DLD1 (cell line): Measurements from ENCODE around the gene DNAI7.

ENCODE experiments used
- in situ Hi-C: cut with HindIII; loops from 2 replicates; pipeline ENCODE4 v1.10.0; 2017; ENCODE audit warnings: low sequenced_read_pairs

Gene DNAI7

DNA sequence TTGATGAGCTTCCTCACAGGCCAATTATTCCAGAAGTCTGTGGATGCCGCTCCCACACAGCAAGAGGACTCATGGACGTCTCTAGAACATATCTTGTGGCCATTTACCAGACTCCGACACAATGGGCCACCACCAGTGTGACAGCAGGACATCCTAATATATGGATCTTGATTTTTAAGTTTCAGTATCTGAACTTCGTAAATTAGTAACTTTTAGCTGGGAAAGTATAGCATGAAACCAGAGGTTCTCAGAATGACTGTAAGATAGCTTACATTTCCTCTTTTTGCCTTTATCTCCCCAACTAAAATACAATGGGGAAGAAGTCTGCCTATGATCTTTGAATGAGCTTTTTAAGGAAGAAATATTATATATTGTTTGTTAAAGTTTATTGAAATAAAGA lies 87.0 kb downstream of the DNAI7 start:
- in situ Hi-C loops, result no loop called here

DNA sequence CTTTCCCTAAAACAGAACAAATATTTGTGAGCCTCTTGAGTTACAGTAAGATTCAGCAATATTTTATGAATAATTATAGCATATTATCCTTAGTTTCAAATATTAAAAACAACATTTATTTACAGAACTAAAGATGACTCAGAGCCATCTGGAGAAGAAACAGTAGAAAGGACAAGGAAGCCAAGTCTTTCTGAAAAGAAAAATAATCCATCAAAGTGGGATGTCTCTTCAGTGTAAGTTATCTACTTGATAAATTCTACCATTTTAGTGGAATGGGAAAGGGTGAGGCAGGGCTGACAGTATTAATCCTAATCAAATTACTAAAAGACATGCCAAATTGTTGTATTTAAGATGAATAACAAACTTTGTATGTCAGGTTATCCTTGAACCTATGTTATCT lies 88.1 kb downstream of the DNAI7 start:
- in situ Hi-C loops, result no loop called here

GRCh38 chr12:25102402-25102801 lies 92.6 kb downstream of the DNAI7 start:
- in situ Hi-C loops, result no loop called here

- in situ Hi-C loops, result no loop called here
These were observed 93.9 kb downstream of the DNAI7 start for GRCh38 chr12:25101092-25101445.

- in situ Hi-C loops, result no loop called here
These were observed 94.5 kb downstream of the DNAI7 start for GRCh38 chr12:25100194-25101091.

GRCh38 chr12:25099010-25099409 lies 96.0 kb downstream of the DNAI7 start:
- in situ Hi-C loops, result no loop called here

DNA sequence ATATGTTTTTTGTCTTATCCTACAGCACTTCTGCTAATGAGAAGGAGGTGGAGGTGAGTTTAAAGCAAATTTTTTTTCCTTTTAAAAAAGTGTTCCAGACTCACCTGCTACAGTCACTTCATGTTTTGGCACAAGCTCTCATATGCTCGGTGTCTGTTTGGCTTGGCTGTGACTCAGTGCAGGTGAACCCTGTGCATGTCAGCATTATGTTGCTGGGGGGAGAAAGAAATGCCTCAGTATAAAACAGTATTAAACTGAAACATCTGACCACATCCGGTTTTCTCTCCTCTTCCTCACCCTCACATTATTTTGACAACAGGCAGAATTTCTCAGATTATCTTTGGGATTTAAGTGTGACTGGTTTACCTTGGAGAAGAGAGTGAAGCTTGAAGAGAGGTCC lies 105.2 kb downstream of the DNAI7 start:
- in situ Hi-C loops, result no loop called here

- in situ Hi-C loops, result no loop called here
These were observed 107.4 kb downstream of the DNAI7 start for GRCh38 chr12:25087596-25087995.

DNA sequence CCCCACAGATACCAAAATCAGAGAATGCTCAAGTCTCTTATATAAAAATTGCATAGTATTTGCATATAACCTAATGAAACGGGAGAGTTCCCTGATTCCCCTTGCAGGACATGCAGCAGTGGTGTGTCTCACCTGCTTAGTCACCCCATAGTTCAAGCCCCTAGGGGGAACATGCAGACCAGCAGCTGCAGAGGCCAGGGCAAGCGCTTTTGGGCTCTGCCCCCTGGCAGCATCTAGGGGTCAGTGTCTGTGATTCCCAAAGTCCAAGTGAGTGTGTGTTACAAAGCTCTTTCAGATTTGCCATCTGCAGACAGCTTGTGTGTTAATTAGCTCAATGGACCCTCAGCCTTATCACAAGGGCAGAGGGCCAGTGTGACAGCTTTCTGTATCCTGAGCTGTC lies 110.1 kb downstream of the DNAI7 start:
- in situ Hi-C loops, result no loop called here

DNA sequence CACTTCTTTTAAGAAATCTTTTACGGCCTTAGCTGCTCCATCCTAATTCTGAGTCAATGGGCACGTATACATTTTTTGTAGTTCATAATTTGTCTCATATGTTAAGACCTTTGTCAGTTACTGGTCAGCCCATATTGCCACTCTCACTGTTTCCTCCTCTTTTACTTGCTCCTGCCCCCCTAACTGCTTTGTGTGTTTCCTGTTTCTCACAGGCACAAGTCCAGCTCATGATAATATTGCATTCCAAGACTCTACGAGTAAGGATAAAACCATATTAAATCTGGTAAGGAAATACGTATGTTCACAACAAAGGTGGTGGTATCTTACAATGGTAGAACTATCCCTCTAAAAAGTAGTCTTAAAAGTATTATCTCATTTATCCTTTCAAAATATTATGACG lies 111.7 kb downstream of the DNAI7 start:
- in situ Hi-C loops, result no loop called here

GRCh38 chr12:25082628-25083027 lies 112.3 kb downstream of the DNAI7 start:
- in situ Hi-C loops, result no loop called here

GRCh38 chr12:25079393-25079792 lies 115.6 kb downstream of the DNAI7 start:
- in situ Hi-C loops, result no loop called here

DNA sequence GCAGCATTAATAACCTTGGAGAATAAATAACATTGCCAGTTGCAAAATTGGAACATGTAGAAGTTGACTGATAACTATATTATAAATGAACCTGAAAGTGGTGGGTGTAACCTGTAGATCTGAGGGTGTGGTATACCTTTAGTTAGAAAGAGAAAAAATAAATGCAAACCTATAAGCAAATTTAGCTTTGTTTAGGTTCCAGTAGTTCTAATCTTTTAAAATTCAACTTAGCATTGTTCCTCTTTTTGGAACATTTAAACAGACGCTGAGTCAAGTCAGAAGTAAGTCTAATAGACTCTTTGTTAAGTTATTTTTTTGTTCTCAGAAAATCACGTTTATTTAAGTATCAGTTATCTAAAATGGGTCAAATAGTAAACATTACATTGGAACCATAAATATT lies 120.0 kb downstream of the DNAI7 start:
- in situ Hi-C loops, result no loop called here

GRCh38 chr12:25074113-25074512 lies 120.8 kb downstream of the DNAI7 start:
- in situ Hi-C loops, result no loop called here

- in situ Hi-C loops, result no loop called here
These were observed 121.9 kb downstream of the DNAI7 start for GRCh38 chr12:25072906-25073650.

DNA sequence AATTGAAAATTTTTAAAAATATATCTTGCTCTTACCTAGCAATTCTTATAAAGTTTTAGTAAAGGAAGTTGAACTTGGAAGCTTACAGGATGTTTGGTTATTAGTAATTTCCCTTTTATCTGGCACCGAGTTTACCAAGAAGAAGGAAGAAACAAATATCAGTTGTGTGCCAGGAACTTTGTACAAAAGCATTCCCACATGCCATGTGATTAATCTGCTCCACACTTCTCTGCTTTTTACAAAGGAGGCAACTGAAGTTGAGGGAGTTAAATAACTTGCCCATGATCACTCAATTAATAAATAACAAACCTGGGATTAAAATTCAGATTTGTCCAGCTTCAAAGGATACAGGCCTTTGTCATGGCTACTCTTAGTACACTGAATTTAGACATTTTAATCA lies 123.6 kb downstream of the DNAI7 start:
- in situ Hi-C loops, result no loop called here

- in situ Hi-C loops, result no loop called here
These were observed 125.7 kb downstream of the DNAI7 start for GRCh38 chr12:25069224-25069623.

DNA sequence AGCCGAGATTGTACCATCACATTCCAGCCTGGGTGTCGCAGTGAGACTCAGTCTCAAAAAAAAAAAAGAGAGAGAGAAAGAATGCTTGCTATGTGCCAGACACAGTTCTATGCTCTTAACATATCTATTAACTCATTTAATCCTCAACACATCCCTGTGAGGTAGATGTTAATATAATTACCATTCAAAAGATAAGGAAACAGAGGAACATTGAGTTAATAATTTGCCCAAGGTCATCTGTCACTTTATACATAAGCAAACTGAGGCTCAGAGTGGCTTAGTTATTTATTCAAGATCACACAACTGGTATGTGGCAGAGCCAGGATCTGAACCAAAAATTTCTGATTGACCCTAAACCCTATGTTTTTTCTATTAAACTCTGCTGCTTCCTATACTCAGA lies 129.9 kb downstream of the DNAI7 start:
- in situ Hi-C loops, result no loop called here

DNA sequence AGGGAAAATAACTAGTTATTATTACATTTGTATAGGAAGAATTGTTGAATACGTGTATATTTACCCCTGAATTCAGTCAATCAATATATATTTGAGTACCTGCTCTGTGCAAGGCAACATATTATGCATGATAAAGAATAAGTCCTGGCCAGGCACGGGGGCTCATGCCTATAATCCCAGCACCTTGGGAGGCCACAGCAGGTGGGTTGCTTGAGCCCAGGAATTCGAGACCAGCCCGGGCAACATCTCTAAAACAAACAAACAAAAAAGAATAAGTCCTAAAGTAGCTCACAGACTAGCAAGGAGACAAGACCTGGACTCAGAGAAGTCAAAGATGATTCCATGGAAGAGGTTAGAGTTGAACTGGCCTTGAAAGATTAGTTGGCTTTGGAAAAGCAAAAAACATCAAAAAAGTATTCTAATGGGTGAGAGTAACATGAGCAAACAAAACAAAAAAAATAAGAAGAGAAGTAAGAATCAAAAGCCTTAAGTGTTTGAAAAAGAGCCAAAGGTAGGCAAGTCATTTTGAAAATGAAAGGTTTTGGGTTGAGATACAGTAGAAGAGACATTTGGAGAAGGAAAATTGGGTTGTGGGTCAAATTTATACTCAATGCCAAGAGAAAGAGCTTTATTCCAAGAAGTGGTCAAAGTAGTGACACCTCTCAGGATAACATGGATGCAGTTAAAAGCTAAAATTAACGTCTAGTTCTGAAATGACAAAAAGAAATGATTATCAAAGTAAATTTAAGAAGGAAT lies 130.9 kb downstream of the DNAI7 start:
- in situ Hi-C loops, result no loop called here

DNA sequence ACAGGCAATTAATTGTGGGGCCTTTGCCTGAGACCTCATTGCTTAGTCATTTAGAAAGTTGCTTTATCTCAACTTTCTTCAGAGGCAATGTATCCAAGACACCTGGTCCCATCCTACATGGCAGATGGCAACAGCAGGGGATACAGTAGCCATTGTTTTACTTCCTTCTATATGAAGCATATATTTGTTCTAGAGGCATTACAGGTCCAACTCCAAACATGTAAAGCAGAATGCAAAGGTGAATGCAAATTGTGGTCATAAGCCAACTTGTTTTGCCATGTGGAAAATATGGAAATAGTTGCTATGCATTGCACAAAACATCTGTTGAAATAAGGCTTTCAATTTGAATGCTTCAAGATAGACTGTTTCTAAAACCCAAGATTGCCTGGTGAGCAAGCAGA lies 136.3 kb downstream of the DNAI7 start:
- in situ Hi-C loops, result no loop called here
